ENCODE measurements around the gene AGBL2.

Gene AGBL2

DNA sequence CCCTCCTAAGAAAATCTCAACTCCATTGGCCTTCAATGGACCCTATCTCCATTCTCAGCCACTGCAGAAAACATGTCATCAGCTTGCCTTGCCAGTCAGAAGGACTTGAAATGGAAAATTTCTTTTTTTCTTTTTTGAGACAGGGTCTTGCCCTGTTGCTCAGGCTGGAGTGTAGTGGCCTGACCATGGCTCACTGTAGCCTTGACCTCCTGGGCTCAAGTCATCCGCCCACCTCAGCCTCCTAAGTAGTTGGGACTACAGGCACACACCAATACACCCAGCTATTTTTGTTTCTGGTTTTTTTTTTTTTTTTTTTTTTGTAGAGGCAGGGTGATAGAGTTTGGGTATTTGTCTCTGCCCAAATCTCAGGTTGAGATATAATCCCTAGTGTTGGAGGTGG is 29.0 kb downstream of the AGBL2 start:
- H3K4me3 ChIP-seq (ENCODE audit: low read depth in 1 of 2, low read length in 2 of 2): no peak overlapping the region
- no peak overlapping the region for H2AFZ ChIP-seq (ENCODE audit: low read depth, low read length)
- H3K36me3 ChIP-seq (ENCODE audit: insufficient read depth, low read length): no peaks in the 10 kb centered on the region
- no peaks in the 10 kb centered on the region for H3K27me3 ChIP-seq (ENCODE audit: insufficient read depth, low read length, poor library complexity)
- H3K4me2 ChIP-seq (ENCODE audit: insufficient read depth, low read length): no peak overlapping the region
- no peaks in the 10 kb centered on the region for H3K4me1 ChIP-seq (ENCODE audit: insufficient read depth, low read length)
- no peaks in the 10 kb centered on the region for H3K9me3 ChIP-seq (ENCODE audit: insufficient read depth, low read length, severe bottlenecking)
- DNase-seq (no peak), ATAC-seq (ENCODE audit: insufficient read depth, low read depth) (no peak)
- H3K27ac ChIP-seq (ENCODE audit: low read length): no peak overlapping the region
- H4K20me1 ChIP-seq (ENCODE audit: insufficient read depth, low read length): no peaks in the 10 kb centered on the region
- H3K79me2 ChIP-seq (ENCODE audit: insufficient read depth, low read length): no peaks in the 10 kb centered on the region
- no peak for TF ChIP-seq EZH2 (IDR thresholded peaks at IDR 0.05; ENCODE audit: borderline replicate concordance, low read depth, low read length, severe bottlenecking)
- TF ChIP-seq, protein P1, sequence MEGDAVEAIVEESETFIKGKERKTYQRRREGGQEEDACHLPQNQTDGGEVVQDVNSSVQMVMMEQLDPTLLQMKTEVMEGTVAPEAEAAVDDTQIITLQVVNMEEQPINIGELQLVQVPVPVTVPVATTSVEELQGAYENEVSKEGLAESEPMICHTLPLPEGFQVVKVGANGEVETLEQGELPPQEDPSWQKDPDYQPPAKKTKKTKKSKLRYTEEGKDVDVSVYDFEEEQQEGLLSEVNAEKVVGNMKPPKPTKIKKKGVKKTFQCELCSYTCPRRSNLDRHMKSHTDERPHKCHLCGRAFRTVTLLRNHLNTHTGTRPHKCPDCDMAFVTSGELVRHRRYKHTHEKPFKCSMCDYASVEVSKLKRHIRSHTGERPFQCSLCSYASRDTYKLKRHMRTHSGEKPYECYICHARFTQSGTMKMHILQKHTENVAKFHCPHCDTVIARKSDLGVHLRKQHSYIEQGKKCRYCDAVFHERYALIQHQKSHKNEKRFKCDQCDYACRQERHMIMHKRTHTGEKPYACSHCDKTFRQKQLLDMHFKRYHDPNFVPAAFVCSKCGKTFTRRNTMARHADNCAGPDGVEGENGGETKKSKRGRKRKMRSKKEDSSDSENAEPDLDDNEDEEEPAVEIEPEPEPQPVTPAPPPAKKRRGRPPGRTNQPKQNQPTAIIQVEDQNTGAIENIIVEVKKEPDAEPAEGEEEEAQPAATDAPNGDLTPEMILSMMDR (IDR thresholded peaks at IDR 0.05; ENCODE audit: borderline replicate concordance, extremely low read depth, low read length, poor library complexity, severe bottlenecking): no peak
- no peak overlapping the region for H3K9ac ChIP-seq (ENCODE audit: low read depth, low read length)

DNA sequence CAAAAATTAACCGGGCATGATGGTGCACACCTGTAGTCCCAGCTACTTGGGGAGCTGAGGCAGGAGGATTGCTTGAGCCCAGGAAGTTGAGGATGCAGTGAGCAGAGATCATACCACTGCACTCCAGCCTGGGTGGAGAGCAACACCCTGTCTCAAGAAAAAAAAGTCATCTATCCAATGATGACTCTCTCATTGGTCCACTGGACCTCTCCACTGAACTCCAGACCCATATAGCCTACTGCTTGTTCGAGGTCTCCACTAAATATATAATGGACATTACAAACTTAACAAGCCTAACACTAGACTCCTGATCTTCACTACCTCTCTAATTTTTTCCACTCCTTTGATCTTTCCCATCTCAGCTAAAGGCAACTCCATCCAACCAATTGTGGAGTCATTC is 39.3 kb downstream of the AGBL2 start:
- H3K27me3 ChIP-seq (ENCODE audit: insufficient read depth, low read length, poor library complexity): no peaks in the 10 kb centered on the region
- H3K9ac ChIP-seq (ENCODE audit: low read depth, low read length): no peak overlapping the region
- H4K20me1 ChIP-seq (ENCODE audit: insufficient read depth, low read length): no peaks in the 10 kb centered on the region
- no peak overlapping the region for H2AFZ ChIP-seq (ENCODE audit: low read depth, low read length)
- no peak overlapping the region for H3K27ac ChIP-seq (ENCODE audit: low read length)
- no peaks in the 10 kb centered on the region for H3K4me1 ChIP-seq (ENCODE audit: insufficient read depth, low read length)
- ATAC-seq (ENCODE audit: insufficient read depth, low read depth): no peak
- no peak overlapping the region for H3K4me2 ChIP-seq (ENCODE audit: insufficient read depth, low read length)
- no peaks in the 10 kb centered on the region for H3K9me3 ChIP-seq (ENCODE audit: insufficient read depth, low read length, severe bottlenecking)
- no peaks in the 10 kb centered on the region for H3K79me2 ChIP-seq (ENCODE audit: insufficient read depth, low read length)
- TF ChIP-seq, protein P1 (IDR thresholded peaks at IDR 0.05; ENCODE audit: borderline replicate concordance, extremely low read depth, low read length, poor library complexity, severe bottlenecking): no peak
- TF ChIP-seq EZH2 (IDR thresholded peaks at IDR 0.05; ENCODE audit: borderline replicate concordance, low read depth, low read length, severe bottlenecking): no peak
- H3K4me3 ChIP-seq (ENCODE audit: low read depth in 1 of 2, low read length in 2 of 2): no peak overlapping the region
- DNase-seq: no peak
- H3K36me3 ChIP-seq (ENCODE audit: insufficient read depth, low read length): no peaks in the 10 kb centered on the region

DNA sequence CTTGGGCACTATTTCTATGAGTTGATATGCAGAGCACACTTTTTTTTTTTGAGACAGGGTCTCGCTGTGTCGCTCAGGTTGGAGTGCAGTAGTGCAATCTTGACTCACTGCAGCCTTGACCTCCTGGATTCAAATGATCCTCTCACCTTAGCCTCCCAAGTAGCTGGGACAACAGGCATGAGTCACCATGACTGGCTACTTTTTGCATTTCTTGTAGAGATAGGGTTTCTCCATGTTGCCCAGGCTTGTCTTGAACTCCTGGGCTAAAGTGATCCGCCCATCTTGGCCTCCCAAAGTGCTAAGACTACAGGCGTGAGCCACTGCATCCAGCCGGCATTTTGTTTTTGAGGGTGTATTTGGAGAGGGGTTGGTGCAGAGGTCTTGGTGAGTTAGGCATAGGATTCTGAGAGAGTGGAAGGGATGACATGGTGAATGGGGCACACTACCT is 42.9 kb downstream of the AGBL2 start:
- no peak overlapping the region for H2AFZ ChIP-seq (ENCODE audit: low read depth, low read length)
- no peak for DNase-seq
- H3K4me1 ChIP-seq (ENCODE audit: insufficient read depth, low read length): no peaks in the 10 kb centered on the region
- no peaks in the 10 kb centered on the region for H3K9me3 ChIP-seq (ENCODE audit: insufficient read depth, low read length, severe bottlenecking)
- H3K4me2 ChIP-seq (ENCODE audit: insufficient read depth, low read length): no peak overlapping the region
- no peaks in the 10 kb centered on the region for H3K36me3 ChIP-seq (ENCODE audit: insufficient read depth, low read length)
- no peaks in the 10 kb centered on the region for H3K79me2 ChIP-seq (ENCODE audit: insufficient read depth, low read length)
- no peak overlapping the region for H3K27ac ChIP-seq (ENCODE audit: low read length)
- no peaks in the 10 kb centered on the region for H3K27me3 ChIP-seq (ENCODE audit: insufficient read depth, low read length, poor library complexity)
- no peak for ATAC-seq (ENCODE audit: insufficient read depth, low read depth)
- no peak overlapping the region for H3K9ac ChIP-seq (ENCODE audit: low read depth, low read length)
- H3K4me3 ChIP-seq (ENCODE audit: low read depth in 1 of 2, low read length in 2 of 2): no peak overlapping the region
- H4K20me1 ChIP-seq (ENCODE audit: insufficient read depth, low read length): no peaks in the 10 kb centered on the region
- TF ChIP-seq, protein P1 (IDR thresholded peaks at IDR 0.05; ENCODE audit: borderline replicate concordance, extremely low read depth, low read length, poor library complexity, severe bottlenecking): no peak
- no peak for TF ChIP-seq EZH2 (IDR thresholded peaks at IDR 0.05; ENCODE audit: borderline replicate concordance, low read depth, low read length, severe bottlenecking)

DNA sequence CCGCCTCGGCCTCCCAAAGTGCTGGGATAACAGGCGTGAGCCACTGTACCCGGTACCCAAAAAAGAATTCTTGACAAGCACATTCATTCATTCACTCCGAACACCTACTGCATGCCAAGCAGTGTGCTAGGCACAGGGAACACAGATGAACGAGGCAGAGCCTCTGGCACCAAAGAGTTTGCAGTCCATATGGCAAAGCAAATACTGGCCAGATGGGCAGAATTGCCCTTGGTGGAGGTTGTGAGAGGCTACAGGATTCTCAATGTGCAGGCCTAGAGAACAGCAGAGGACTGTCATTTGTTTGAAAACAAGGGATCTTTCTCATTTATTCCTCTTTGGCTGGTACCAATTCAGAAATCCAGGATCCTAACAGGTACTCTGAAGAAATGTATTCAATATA is 45.3 kb downstream of the AGBL2 start:
- no peak overlapping the region for H3K4me2 ChIP-seq (ENCODE audit: insufficient read depth, low read length)
- no peaks in the 10 kb centered on the region for H3K36me3 ChIP-seq (ENCODE audit: insufficient read depth, low read length)
- no peak for ATAC-seq (ENCODE audit: insufficient read depth, low read depth)
- no peaks in the 10 kb centered on the region for H3K79me2 ChIP-seq (ENCODE audit: insufficient read depth, low read length)
- no peaks in the 10 kb centered on the region for H3K9me3 ChIP-seq (ENCODE audit: insufficient read depth, low read length, severe bottlenecking)
- H3K4me1 ChIP-seq (ENCODE audit: insufficient read depth, low read length): no peaks in the 10 kb centered on the region
- no peak overlapping the region for H3K27ac ChIP-seq (ENCODE audit: low read length)
- no peaks in the 10 kb centered on the region for H4K20me1 ChIP-seq (ENCODE audit: insufficient read depth, low read length)
- DNase-seq: no peak
- no peaks in the 10 kb centered on the region for H3K27me3 ChIP-seq (ENCODE audit: insufficient read depth, low read length, poor library complexity)
- H3K4me3 ChIP-seq (ENCODE audit: low read depth in 1 of 2, low read length in 2 of 2): no peak overlapping the region
- no peak overlapping the region for H2AFZ ChIP-seq (ENCODE audit: low read depth, low read length)
- TF ChIP-seq, protein P1 (IDR thresholded peaks at IDR 0.05; ENCODE audit: borderline replicate concordance, extremely low read depth, low read length, poor library complexity, severe bottlenecking): no peak
- no peak for TF ChIP-seq EZH2 (IDR thresholded peaks at IDR 0.05; ENCODE audit: borderline replicate concordance, low read depth, low read length, severe bottlenecking)
- no peak overlapping the region for H3K9ac ChIP-seq (ENCODE audit: low read depth, low read length)
